Fibroblast of the aortic adventitia (primary cell): ENCODE results near the gene TXLNB. TPM values are rescaled to one million over a fixed set of nuclear protein-coding genes. Genes with fewer than 3 reads are reported as not detected.
"Not testable (repeated sequence)": the region's sequence is repeated elsewhere in the genome, so short reads cannot be mapped to it uniquely, and the experiment has no call there.

ENCODE experiments used
- DNase-seq: peaks from one replicate; pipeline ENCODE4 v3.0.0-alpha.2; 2010; ENCODE audit warnings: low read depth
- H3K4me3 ChIP-seq: 2 replicates; pipeline ENCODE4 v1.5.1; 2011; ENCODE audit warnings: low read depth, mild to moderate bottlenecking, control low read depth, low read length, moderate library complexity
- CTCF ChIP-seq: IDR thresholded peaks from 2 replicates; pipeline ENCODE4 v1.5.1; 2011; ENCODE audit warnings: mild to moderate bottlenecking, low read length, control low read depth, inconsistent platforms; ENCODE audit not compliant: insufficient read depth
- total RNA-seq: library from RNA; depleted of rRNA; stranded (reverse); fragments of >200 nt; gene quantifications from 2 replicates; pipeline ENCODE4 v1.2.3, GENCODE V29; 2012; ENCODE audit warnings: low replicate concordance

The TXLNB gene
- total RNA-seq, 1 donor: 0.36 TPM

GRCh38 chr6:139231206-139231605, 60.6 kb downstream of the TXLNB start:
- TF ChIP-seq CTCF: no peak
- H3K4me3 ChIP-seq: no peak overlapping the region
- no peak for DNase-seq

DNA sequence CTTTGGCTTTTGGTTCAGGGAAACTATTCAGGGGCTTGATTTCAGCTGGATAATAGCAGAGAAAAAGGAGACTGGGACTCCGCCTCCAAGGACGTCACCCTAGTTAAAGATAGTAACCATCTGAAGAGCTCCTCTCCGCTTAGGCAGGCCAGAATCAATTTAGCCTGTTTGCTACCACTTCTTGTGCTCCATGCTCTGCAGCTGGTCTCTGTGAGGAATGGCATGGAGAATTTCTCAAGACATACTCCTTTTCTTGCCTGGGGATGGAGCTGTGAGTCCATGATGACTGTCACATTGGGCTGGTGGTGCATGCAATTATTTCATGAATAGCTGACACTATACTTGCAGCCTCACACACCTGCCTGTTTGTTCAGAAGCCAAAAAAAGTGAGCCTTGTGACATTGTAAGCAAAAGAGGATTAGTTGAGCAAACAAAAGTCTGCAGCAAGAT, 61.4 kb downstream of the TXLNB start:
- no peak overlapping the region for H3K4me3 ChIP-seq
- DNase-seq: peak; percentile 63
- peak; percentile 20 for TF ChIP-seq CTCF

DNA sequence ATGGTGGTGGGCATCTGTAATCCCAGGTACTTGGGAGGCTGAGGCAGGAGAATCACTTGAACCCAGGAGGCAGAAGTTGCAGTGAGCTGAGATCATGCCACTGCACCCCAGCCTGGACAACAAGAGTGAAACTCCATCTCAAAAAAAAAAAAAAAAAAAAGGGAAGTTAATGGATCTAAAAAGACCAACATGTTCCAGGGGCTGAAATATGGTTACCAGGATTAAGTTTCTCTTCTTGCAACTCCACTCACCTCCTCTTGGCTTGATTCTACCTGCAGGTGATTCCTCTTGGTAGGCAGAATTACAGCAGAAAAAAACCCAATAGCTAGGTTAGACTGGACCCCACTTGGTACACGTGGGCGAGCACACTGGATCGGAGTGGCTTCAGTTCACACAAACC, 63.4 kb downstream of the TXLNB start:
- not testable (repeated sequence) for H3K4me3 ChIP-seq, DNase-seq

DNA sequence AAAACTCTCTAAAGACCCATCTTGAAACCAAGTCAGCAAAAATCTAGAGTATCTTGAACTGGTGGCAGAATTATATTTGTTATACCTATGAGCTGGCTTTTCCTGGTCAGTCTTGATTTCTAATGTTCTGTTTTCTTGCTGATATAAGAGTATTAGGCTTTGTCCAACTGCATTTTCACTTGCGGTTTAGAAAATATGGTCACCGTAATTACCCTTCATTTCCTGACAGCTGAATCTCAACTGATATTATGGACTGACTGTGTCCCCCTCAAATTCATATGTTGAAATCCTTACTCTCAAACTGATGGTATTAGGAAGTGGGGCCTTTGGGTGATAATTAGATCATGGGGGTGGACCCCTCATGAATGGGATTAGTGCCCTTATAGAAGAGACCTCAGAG, 72.1 kb downstream of the TXLNB start:
- no peak overlapping the region for H3K4me3 ChIP-seq
- no peak for TF ChIP-seq CTCF
- no peak for DNase-seq

GRCh38 chr6:139219271-139219729, 72.5 kb downstream of the TXLNB start:
- peak; percentile 95 for DNase-seq
- H3K4me3 ChIP-seq: no peak overlapping the region
- peak; percentile 95 for TF ChIP-seq CTCF

DNA sequence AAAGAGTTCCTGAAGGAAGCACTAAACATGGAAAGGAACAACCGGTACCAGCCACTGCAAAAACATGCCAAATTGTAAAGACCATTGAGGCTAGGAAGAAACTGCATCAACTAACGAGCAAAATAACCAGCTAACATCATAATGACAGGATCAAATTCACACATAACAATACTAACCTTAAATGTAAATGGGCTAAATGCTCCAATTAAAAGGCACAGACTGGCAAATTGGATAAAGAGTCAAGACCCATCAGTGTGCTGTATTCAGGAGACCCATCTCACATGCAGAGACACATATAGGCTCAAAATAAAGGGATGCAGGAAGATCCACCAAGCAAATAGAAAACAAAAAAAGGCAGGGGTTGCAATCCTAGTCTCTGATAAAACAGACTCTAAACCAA, 79.3 kb downstream of the TXLNB start:
- not testable (repeated sequence) for DNase-seq

GRCh38 chr6:139210766-139211165, 81.0 kb downstream of the TXLNB start:
- DNase-seq, H3K4me3 ChIP-seq: not testable (repeated sequence)

More for the DNA sequence above, 79.3 kb downstream of the TXLNB start:
- H3K4me3 ChIP-seq: not testable (repeated sequence)

DNA sequence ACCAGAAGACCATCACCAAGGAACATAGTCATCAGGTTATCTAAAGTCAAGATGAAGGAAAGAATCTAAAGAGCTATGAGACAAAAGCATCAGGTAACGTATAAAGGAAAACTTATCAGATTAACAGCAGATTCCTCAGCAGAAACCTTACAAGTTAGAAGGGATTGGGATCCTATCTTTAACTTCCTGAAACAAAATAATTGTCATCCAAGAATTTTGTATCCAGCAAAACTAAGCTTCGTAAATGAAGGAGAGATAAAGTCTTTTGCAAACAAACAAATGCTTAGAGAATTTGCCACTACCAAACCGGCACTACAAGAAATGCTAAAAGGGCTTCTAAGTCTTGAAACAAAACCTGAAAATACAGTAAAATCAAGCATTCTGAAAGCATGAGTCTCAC, 86.0 kb downstream of the TXLNB start:
- no peak overlapping the region for H3K4me3 ChIP-seq
- no peak for TF ChIP-seq CTCF

GRCh38 chr6:139204978-139205377, 86.8 kb downstream of the TXLNB start:
- TF ChIP-seq CTCF: no peak
- no peak for DNase-seq
- no peak overlapping the region for H3K4me3 ChIP-seq

More for the DNA sequence above, 86.0 kb downstream of the TXLNB start:
- DNase-seq: no peak
